H1 (cell line): Measurements from ENCODE around the gene ENPP1. TPM values are rescaled to one million over a fixed set of nuclear protein-coding genes. Genes with fewer than 3 reads are reported as not detected.

Source experiments
- CTCF ChIA-PET: fragments of 300-600 bp; sonication (Branson Sonifier 250); formaldehyde crosslinking; loops from one replicate; lab custom pipeline; 2021; ENCODE audit not compliant: partially characterized antibody; lab: Charles Lee
- POLR2A ChIA-PET: fragments of 300-600 bp; sonication (Branson Sonifier 250); formaldehyde crosslinking; loops from one replicate; lab custom pipeline; 2021; ENCODE audit warnings: inconsistent platforms; ENCODE audit not compliant: partially characterized antibody; lab: Charles Lee
- DNase-seq, 2 experiments: peaks; one replicate each; pipeline versions ENCODE4 v3.0.0 to v3.0.0-alpha.2; 2010 to 2022; ENCODE audit warnings: low spot score in 2 of 2, low read depth in 1 of 2, mixed read lengths in 1 of 2
- FAIRE-seq: peaks from 2 replicates; lab custom pipeline; 2011; peaks lifted over from hg19 to GRCh38; lab: Jason Lieb, UNC
- H2AFZ ChIP-seq: 2 replicates; pipeline ENCODE4 v1.8.1; 2012; ENCODE audit warnings: low read length, inconsistent platforms
- H2AK5ac ChIP-seq: 2 replicates; pipeline ENCODE4 v1.6.1; 2013; ENCODE audit warnings: low read depth, low read length
- H2BK120ac ChIP-seq: replicated peaks from 2 replicates; pipeline ENCODE3; 2013; ENCODE audit warnings: low read depth, low read length, inconsistent platforms
- H2BK12ac ChIP-seq: 2 replicates; pipeline ENCODE4 v1.6.1; 2013; ENCODE audit warnings: low read depth, low read length
- H2BK15ac ChIP-seq: 2 replicates; pipeline ENCODE4 v1.6.1; 2013; ENCODE audit warnings: low read length
- H2BK20ac ChIP-seq: 2 replicates; pipeline ENCODE4 v1.6.1; 2013; ENCODE audit warnings: low read length
- H2BK5ac ChIP-seq: 2 replicates; pipeline ENCODE4 v1.6.1; 2013; ENCODE audit warnings: low read depth, low read length
- H3K14ac ChIP-seq: 2 replicates; pipeline ENCODE4 v1.6.1; 2013; ENCODE audit warnings: inconsistent platforms; ENCODE audit not compliant: insufficient read length
- H3K18ac ChIP-seq: 2 replicates; pipeline ENCODE4 v1.6.1; 2013; ENCODE audit warnings: low read length; ENCODE audit errors: extremely low read depth
- H3K23ac ChIP-seq: 2 replicates; pipeline ENCODE4 v1.6.1; 2013; ENCODE audit warnings: inconsistent platforms; ENCODE audit not compliant: insufficient read length
- H3K23me2 ChIP-seq: 2 replicates; pipeline ENCODE4 v1.6.1; 2013; ENCODE audit warnings: low read depth, low read length
- H3K27ac ChIP-seq: 2 replicates; pipeline ENCODE4 v1.6.1; 2011; ENCODE audit warnings: low read depth, low read length, inconsistent platforms
- H3K27me3 ChIP-seq, 4 experiments: replicated peaks in 1 of 4; 1 replicate in 1 of 4; 2 replicates in 3 of 4; pipeline versions ENCODE4 v1.6.1 to v1.8.1; 2011 to 2013; ENCODE audit warnings: low read length in 3 of 4, mild to moderate bottlenecking in 3 of 4, inconsistent platforms in 2 of 4, mixed read lengths in 2 of 4, moderate library complexity in 1 of 4; ENCODE audit not compliant: control insufficient read depth in 3 of 4, insufficient read depth in 3 of 4; ENCODE audit errors: extremely low read depth in 1 of 4
- H3K36me3 ChIP-seq, 4 experiments: 2 replicates each; pipeline versions ENCODE4 v1.6.1 to v1.8.1; 2011 to 2013; ENCODE audit warnings: mild to moderate bottlenecking in 4 of 4, low read length in 3 of 4, moderate library complexity in 2 of 4, control low read depth in 1 of 4, inconsistent platforms in 1 of 4; ENCODE audit not compliant: insufficient read depth in 4 of 4, control insufficient read depth in 2 of 4
- H3K4ac ChIP-seq: replicated peaks from 2 replicates; pipeline ENCODE3; 2013; ENCODE audit warnings: low read length, low read depth, mixed read lengths, inconsistent platforms; ENCODE audit not compliant: insufficient read length
- H3K4me1 ChIP-seq, 4 experiments: replicated peaks in 1 of 4; 1 replicate in 1 of 4; 2 replicates in 3 of 4; pipeline versions ENCODE4 v1.6.1 to v1.8.1; 2011 to 2013; ENCODE audit warnings: low read length in 3 of 4, inconsistent platforms in 2 of 4, mixed read lengths in 1 of 4; ENCODE audit not compliant: insufficient read depth in 4 of 4, control insufficient read depth in 3 of 4
- H3K4me2 ChIP-seq, 2 experiments: 2 replicates each; pipeline versions ENCODE4 v1.6.1 to v1.8.1; 2011 to 2013; ENCODE audit warnings: low read depth in 2 of 2, low read length in 2 of 2, control low read depth in 1 of 2, inconsistent platforms in 1 of 2, mild to moderate bottlenecking in 1 of 2; ENCODE audit not compliant: insufficient read depth in 1 of 2
- H3K4me3 ChIP-seq, 4 experiments: fragments of 200-600, 300-600 bp in 1 of 4; sonication (generic), shearing (Covaris generic), sonication (Bioruptor Twin) in 1 of 4; 2 replicates each; pipeline versions ENCODE4 v1.5.1 to v1.8.1; 2011 to 2016; ENCODE audit warnings: low read length in 4 of 4, low read depth in 3 of 4, control low read depth in 2 of 4, inconsistent platforms in 2 of 4, mild to moderate bottlenecking in 2 of 4, mixed read lengths in 1 of 4, moderate library complexity in 1 of 4; ENCODE audit not compliant: insufficient read depth in 2 of 4; ENCODE audit errors: extremely low read depth in 1 of 4
- H3K56ac ChIP-seq: replicated peaks from 2 replicates; pipeline ENCODE3; 2013; ENCODE audit warnings: low read depth, mild to moderate bottlenecking, mixed read lengths, low read length, inconsistent platforms; ENCODE audit not compliant: insufficient read length
- H3K79me1 ChIP-seq: 2 replicates; pipeline ENCODE4 v1.6.1; 2013; ENCODE audit warnings: low read depth, low read length, control low read depth
- H3K79me2 ChIP-seq, 2 experiments: 2 replicates each; pipeline versions ENCODE4 v1.6.1 to v1.8.1; 2012 to 2013; ENCODE audit warnings: low read length in 2 of 2, mild to moderate bottlenecking in 2 of 2, inconsistent platforms in 1 of 2; ENCODE audit not compliant: insufficient read depth in 2 of 2, control insufficient read depth in 1 of 2
- H3K9ac ChIP-seq, 4 experiments: replicated peaks in 1 of 4; 1 replicate in 1 of 4; 2 replicates in 3 of 4; pipeline versions ENCODE4 v1.6.1 to v1.8.1; 2011 to 2013; ENCODE audit warnings: low read depth in 3 of 4, low read length in 3 of 4, control low read depth in 2 of 4, mild to moderate bottlenecking in 2 of 4, moderate library complexity in 2 of 4, inconsistent platforms in 1 of 4; ENCODE audit errors: extremely low read depth in 1 of 4
- H3K9me3 ChIP-seq, 2 experiments: 2 replicates each; pipeline versions ENCODE4 v1.6.1 to v1.8.1; 2012 to 2013; ENCODE audit warnings: mild to moderate bottlenecking in 2 of 2, moderate library complexity in 2 of 2, control low read depth in 1 of 2, inconsistent platforms in 1 of 2, low read depth in 1 of 2, low read length in 1 of 2, mixed read lengths in 1 of 2; ENCODE audit not compliant: insufficient read depth in 2 of 2
- H4K20me1 ChIP-seq, 2 experiments: replicated peaks in 1 of 2; 2 replicates each; pipeline versions ENCODE3 to v1.8.1; 2011 to 2013; ENCODE audit warnings: inconsistent platforms in 2 of 2, low read length in 2 of 2, mild to moderate bottlenecking in 1 of 2; ENCODE audit not compliant: insufficient read depth in 2 of 2, control insufficient read depth in 1 of 2
- H4K5ac ChIP-seq: 2 replicates; pipeline ENCODE4 v1.6.1; 2013; ENCODE audit warnings: low read length, low read depth, mixed read lengths, inconsistent platforms; ENCODE audit not compliant: insufficient read length
- H4K8ac ChIP-seq: 2 replicates; pipeline ENCODE4 v1.8.0; 2013; ENCODE audit warnings: mild to moderate bottlenecking, moderate library complexity, low read length, inconsistent platforms; ENCODE audit not compliant: insufficient read depth; ENCODE audit errors: extremely low read depth
- H4K91ac ChIP-seq: replicated peaks from 2 replicates; pipeline ENCODE3; 2013; ENCODE audit warnings: low read length, mixed read lengths, inconsistent platforms; ENCODE audit not compliant: insufficient read length
- CBX8 ChIP-seq: fragments of 300-800, 300-1000 bp; sonication (generic); IDR thresholded peaks from 2 replicates; pipeline ENCODE4 v1.7.1; 2016; ENCODE audit warnings: low read depth, low read length, borderline replicate concordance
- CTBP2 ChIP-seq: IDR thresholded peaks from 2 replicates; pipeline ENCODE4 v1.7.0; 2011; ENCODE audit warnings: borderline replicate concordance, mild to moderate bottlenecking, moderate library complexity, mixed read lengths, low read length; ENCODE audit not compliant: insufficient read depth, insufficient read length
- MAFK ChIP-seq: IDR thresholded peaks from 2 replicates; pipeline ENCODE4 v1.6.1; 2012; ENCODE audit warnings: low read depth, mild to moderate bottlenecking, improper control_type of control experiment, low read length
- RFX5 ChIP-seq: IDR thresholded peaks from 2 replicates; pipeline ENCODE4 v1.6.1; 2011; ENCODE audit warnings: low read depth, low read length, improper control_type of control experiment, borderline replicate concordance
- SIN3A ChIP-seq, 2 experiments: IDR thresholded peaks in 1 of 2; conservative IDR thresholded peaks in 1 of 2; 2 replicates each; pipeline ENCODE4 v1.6.1; 2011 to 2012; ENCODE audit warnings: low read length in 2 of 2, improper control_type of control experiment in 1 of 2, low read depth in 1 of 2, mild to moderate bottlenecking in 1 of 2
- SIX5 ChIP-seq: IDR thresholded peaks from 2 replicates; pipeline ENCODE4 v1.6.1; 2011; ENCODE audit warnings: mild to moderate bottlenecking, low read depth, low read length
- TEAD4 ChIP-seq: IDR thresholded peaks from 2 replicates; pipeline ENCODE4 v1.6.1; 2012; ENCODE audit warnings: low read depth, low read length, inconsistent platforms, mixed read lengths
- WGBS, 2 experiments: shearing (Covaris generic) in 1 of 2; methylation state at CpG; one replicate each; pipeline versions ENCODE4 v1.1.6 to v1.1.7; 2013 to 2015; ENCODE audit warnings: low lambda C conversion rate in 2 of 2, mixed read lengths in 2 of 2, inconsistent platforms in 1 of 2, low coverage in 1 of 2, missing lambda C conversion rate in 1 of 2; ENCODE audit not compliant: insufficient replicate concordance in 2 of 2, insufficient coverage in 1 of 2, insufficient read length in 1 of 2; ENCODE audit errors: extremely low coverage in 1 of 2, missing lambda C conversion rate in 1 of 2; 5-methylcytosine and 5-hydroxymethylcytosine counted together
- polyA plus RNA-seq, 7 experiments: library from polyadenylated mRNA; depleted of rRNA in 3 of 7; stranded (reverse) in 5 of 7; unstranded in 2 of 7; fragments of >200 nt in 5 of 7; fragments of 200-250 nt in 2 of 7; gene quantifications; 1 replicate in 5 of 7; 2 replicates in 1 of 7; 4 replicates in 1 of 7; pipeline versions ENCODE4 v1.2.1 to v1.2.3, GENCODE V29; 2011 to 2013; ENCODE audit warnings: missing spikeins in 2 of 7, mixed read lengths in 2 of 7
- total RNA-seq: library from RNA; stranded (reverse); fragmentation: NEBNext Ultra II Directional; extraction: Animal tissue kit (Norgen Biotek cat#: 25700); gene quantifications from 2 replicates; pipeline ENCODE4 v1.2.1, GENCODE V29; 2021
- TF ChIP-seq, protein P1 (sequence below), 3 experiments: IDR thresholded peaks; 1 replicate in 2 of 3; 2 replicates in 1 of 3; pipeline versions ENCODE4 v1.5.1 to v1.6.1; 2011; ENCODE audit warnings: low read length in 3 of 3, mild to moderate bottlenecking in 3 of 3, inconsistent platforms in 2 of 3, low read depth in 1 of 3, moderate library complexity in 1 of 3; ENCODE audit not compliant: insufficient read depth in 1 of 3; ENCODE audit errors: control extremely low read depth in 1 of 3

Gene ENPP1
- total and polyA plus RNA-seq, 2 of the 8 experiments (the other 6 are each of a cell fraction or from before 2014, with no cell fraction given), result 10.1 to 39.1 TPM

DNA sequence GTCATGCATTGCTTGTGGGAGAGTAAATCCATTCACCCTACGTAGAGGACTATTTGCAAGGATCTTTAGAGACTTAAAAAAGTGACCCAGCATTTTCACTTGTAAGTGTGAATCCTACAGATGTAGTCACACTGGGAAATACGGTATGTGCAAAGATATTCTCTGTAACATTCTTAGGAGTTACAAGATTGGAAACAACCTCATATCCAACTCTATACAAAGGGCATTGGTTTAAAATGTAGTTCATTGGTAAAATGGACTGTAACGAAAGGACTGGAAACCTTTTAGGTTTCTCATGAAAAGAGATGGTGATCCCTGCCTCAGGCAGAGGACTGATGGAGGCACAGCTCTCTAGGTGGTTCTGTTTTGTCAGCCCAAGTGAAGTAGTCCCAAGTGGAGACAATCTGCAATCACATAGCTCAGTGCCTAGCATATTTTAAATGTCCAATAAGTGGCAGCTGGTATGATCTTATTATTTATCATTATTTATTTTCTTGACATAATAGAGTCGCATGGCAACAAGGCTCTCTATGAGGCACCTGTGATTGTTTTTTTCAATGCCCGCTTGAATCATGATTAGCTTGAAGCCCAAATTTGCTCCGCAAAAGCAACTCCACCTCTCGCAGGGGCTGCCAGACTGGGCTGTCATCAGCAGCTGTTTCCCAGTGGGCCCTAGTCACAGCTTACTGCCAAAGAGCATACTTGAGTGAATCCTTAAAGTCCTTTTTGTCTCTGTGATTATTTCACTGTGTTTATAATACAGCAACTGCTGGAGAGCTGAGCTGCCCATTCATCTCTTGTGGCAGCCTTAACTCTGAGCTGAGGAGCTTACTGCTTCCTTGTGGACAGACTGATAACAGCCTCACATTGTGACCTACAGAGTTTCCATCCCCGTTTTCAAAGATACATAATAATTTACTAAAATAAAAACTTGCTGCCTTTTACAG lies 19.8 kb upstream of the ENPP1 start:
- Histone ChIP-seq H4K20me1 (no peaks in the 10 kb centered on the region), H3K79me2 (no peaks in the 10 kb centered on the region), H2BK12ac (no peak overlapping the region), H4K5ac (no peak overlapping the region), H3K4ac (no peak overlapping the region), H2BK120ac (no peak overlapping the region), H2BK5ac (no peak overlapping the region), H2BK20ac (no peak overlapping the region), H2BK15ac (no peak overlapping the region), H3K27me3 (no peaks in the 10 kb centered on the region), H3K9ac (no peak overlapping the region), H2AK5ac (no peak overlapping the region), H3K23me2 (no peaks in the 10 kb centered on the region), H4K8ac (no peak overlapping the region), H3K14ac (no peak overlapping the region), H3K23ac (no peak overlapping the region), H3K9me3 (no peaks in the 10 kb centered on the region), H3K36me3 (no peaks in the 10 kb centered on the region), H3K4me2 (no peak overlapping the region), H4K91ac (no peak overlapping the region), H3K27ac (no peak overlapping the region), H3K56ac (no peak overlapping the region), H3K4me1 (0 out of 7 replicates have a peak, but pooled peaks cover 0 to 2% (median 0%) of the 10 kb centered on the region in 4 experiments), H3K4me3 (no peak overlapping the region), H3K79me1 (no peaks in the 10 kb centered on the region), H2AFZ (peak overlapping the region; percentile 88), H3K18ac (no peak overlapping the region)
- CTCF ChIA-PET, result interaction anchor here (0.8 to 1.4 kb wide), 3 partner anchors 10 to 492 kb away, joined by 3 to 5 read pairs (median 5); no protein-coding TSS in a partner anchor
- 89% methylated on average over 8 of the region's 8 CpGs; no CpG with 5 or more reads in 1 of the 2 experiments for WGBS, 2 experiments
- POLR2A ChIA-PET, result interaction anchor here (1.0 kb wide), 1 partner anchor 130 kb away, joined by 3 read pairs; no protein-coding TSS in a partner anchor
- DNase-seq (no peak), FAIRE-seq (no peak)
- TF ChIP-seq CBX8 (no peak), RFX5 (no peak), TEAD4 (no peak), MAFK (no peak), SIX5 (no peak), CTBP2 (no peak), SIN3A (conservative IDR thresholded peaks at IDR 0.05 in 1 of 2, IDR thresholded peaks at IDR 0.05 in 1 of 2; ENCODE audit: low read depth in 1 of 2, low read length in 2 of 2) (no peak)
- TF ChIP-seq, protein P1, sequence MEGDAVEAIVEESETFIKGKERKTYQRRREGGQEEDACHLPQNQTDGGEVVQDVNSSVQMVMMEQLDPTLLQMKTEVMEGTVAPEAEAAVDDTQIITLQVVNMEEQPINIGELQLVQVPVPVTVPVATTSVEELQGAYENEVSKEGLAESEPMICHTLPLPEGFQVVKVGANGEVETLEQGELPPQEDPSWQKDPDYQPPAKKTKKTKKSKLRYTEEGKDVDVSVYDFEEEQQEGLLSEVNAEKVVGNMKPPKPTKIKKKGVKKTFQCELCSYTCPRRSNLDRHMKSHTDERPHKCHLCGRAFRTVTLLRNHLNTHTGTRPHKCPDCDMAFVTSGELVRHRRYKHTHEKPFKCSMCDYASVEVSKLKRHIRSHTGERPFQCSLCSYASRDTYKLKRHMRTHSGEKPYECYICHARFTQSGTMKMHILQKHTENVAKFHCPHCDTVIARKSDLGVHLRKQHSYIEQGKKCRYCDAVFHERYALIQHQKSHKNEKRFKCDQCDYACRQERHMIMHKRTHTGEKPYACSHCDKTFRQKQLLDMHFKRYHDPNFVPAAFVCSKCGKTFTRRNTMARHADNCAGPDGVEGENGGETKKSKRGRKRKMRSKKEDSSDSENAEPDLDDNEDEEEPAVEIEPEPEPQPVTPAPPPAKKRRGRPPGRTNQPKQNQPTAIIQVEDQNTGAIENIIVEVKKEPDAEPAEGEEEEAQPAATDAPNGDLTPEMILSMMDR (IDR thresholded peaks at IDR 0.05; ENCODE audit: control extremely low read depth in 1 of 3, insufficient read depth in 1 of 3, low read depth in 1 of 3, low read length in 3 of 3), result peak in 2 of 3 experiments; percentile 17 to 28; a peak in 1 of 4 replicates
